T-helper 1 cell treated with Interleukin-12 subunit alpha and Interleukin-12 subunit beta and Interleukin-4 antibody, amounts not matched to agents 30 μg/mL and 1 μg/mL, for 36 hours (primary cell): ENCODE measurements around the gene CALM3.

Source experiments
- H3K27ac Mint-ChIP-seq: one replicate; pipeline ENCODE4 v1.8.0; 2021; ENCODE audit warnings: mild to moderate bottlenecking, mixed read lengths
- H3K27me3 Mint-ChIP-seq: one replicate; pipeline ENCODE4 v1.8.0; 2021; ENCODE audit warnings: low read depth, mixed read lengths
- H3K36me3 Mint-ChIP-seq: one replicate; pipeline ENCODE4 v1.8.0; 2021; ENCODE audit warnings: low read depth, mixed read lengths
- H3K4me1 Mint-ChIP-seq: one replicate; pipeline ENCODE4 v1.8.0; 2021; ENCODE audit warnings: low read depth, mixed read lengths
- H3K4me3 Mint-ChIP-seq: one replicate; pipeline ENCODE4 v1.8.0; 2021; ENCODE audit warnings: mild to moderate bottlenecking, moderate library complexity, mixed read lengths
- H3K9me3 Mint-ChIP-seq: one replicate; pipeline ENCODE4 v1.8.0; 2021; ENCODE audit warnings: mixed read lengths

Gene CALM3

DNA sequence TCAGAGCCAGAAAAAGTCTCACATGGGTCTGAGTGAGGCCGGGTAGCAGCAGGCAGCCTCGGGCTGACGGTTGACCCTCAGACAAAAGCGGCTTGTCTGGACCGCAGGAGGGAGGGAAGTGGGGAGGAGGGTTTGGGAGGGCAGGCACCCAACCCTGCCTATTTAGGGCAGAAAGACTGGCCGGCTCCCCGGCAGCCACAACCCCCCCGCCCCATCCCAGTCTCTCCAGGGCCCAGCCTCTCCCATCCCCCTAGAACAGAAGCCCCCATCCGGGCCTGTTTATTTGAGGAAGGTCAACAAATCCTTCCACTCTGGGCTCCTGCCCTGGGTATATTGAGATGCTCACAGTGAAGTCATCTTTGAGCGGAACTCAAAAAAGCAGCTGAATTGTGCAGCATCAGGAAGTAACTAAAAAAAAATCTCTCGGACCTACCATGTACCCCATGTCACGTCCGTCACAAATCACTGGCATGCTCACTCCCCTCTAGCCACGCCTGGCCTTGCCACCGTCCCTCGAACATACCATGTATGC, 53.6 kb downstream of the CALM3 start:
- Mint-ChIP-seq H3K27ac (no peak overlapping the region), H3K36me3 (peaks cover 2% of the 10 kb centered on the region), H3K27me3 (peaks cover 55% of the 10 kb centered on the region), H3K4me1 (peaks cover 1% of the 10 kb centered on the region), H3K9me3 (no peaks in the 10 kb centered on the region), H3K4me3 (no peak overlapping the region)

DNA sequence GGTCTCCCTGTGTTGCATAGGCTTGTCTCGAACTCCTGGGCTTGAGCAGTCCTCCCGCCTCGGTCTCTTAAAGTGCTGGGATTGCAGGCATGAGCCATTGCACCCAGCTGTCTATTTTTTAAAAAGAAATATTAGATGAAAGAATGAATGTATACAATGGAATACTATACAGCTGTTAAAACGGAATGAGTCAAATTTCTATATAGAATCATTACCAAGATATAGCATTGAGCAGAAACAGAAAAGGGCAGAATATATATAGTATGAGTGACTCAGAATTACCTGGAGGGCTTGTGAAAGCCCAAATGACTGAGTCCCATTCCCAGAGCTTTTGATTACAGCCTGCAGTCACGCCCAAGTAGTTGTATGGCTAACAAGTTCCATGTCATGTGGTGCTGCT, 55.4 kb downstream of the CALM3 start:
- Mint-ChIP-seq H3K36me3 (no peaks in the 10 kb centered on the region), H3K4me1 (peaks cover 4% of the 10 kb centered on the region), H3K4me3 (no peak overlapping the region), H3K27me3 (peaks cover 45% of the 10 kb centered on the region), H3K27ac (no peak overlapping the region), H3K9me3 (no peaks in the 10 kb centered on the region)

DNA sequence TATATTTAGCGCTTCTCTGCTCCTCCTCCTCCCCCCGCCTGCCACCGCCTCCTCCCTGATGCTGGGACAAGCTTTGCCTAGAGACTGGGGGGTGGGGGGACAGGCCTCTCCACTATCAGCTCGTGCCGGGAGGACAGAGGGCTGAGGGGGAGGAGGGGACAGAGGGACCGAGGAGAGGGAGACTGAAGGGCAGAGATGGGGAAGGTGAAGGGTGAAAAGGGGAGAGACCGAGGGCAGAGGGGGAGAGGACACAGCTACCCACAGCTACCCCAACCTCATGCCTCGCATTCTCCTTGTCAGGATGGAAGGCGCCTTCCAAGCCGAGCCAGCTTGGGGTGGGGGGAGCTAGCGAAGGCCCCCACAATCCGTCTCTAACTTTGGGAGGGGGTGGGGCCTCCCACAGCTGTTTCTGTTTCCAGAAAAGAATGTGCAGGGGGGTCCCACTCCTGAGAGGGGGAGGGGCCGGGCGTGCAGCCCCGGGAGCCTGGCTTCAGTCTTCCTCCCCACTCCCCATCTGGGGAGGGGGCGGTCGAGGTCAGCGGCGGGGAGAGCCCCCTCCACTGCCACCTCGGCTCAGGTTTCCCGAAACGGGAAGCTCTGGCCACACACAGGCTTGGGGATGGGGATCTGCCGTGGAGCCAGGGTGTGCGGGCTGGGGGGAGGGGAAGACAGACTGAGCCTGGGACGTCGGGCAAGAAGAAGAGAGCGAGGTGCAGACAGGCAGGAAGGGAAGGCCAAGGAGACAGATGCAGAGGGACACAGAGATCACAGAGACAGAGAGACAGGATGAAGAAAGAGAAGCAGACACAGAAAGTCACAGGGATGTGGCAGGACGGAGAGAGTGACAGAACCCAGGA, 58.2 kb downstream of the CALM3 start:
- Mint-ChIP-seq H3K9me3 (no peaks in the 10 kb centered on the region), H3K27ac (peak overlapping the region; percentile 13), H3K4me3 (peak overlapping the region; percentile 71), H3K27me3 (peaks cover 44% of the 10 kb centered on the region), H3K36me3 (no peaks in the 10 kb centered on the region), H3K4me1 (peaks cover 11% of the 10 kb centered on the region)

DNA sequence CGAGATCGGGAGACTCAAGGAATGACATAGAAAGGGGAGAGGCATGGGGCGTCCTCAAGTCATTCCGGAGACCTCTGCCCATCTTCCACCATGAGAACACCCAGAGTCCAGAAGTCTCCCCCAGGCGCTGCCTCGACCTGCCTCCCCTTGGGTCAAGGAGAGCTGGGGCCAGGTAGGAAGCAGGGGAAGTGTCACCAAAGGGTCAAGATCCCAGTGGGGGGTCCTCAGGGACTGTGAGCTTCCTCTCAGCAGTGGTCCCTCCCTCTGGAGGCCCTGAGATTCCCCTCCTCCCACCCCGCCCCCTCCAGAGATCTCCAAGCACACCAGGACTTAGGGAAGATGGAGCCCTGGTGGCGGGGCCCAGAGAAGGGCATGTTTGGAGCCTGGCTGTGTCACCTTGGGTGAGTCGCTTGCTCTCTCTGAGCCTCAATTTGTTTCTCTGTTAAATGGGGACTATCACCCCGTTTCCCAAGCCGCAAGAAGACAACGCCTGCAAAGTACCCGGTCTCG, 58.9 kb downstream of the CALM3 start:
- peak overlapping the region; percentile 71 for H3K4me3 Mint-ChIP-seq
- H3K27ac Mint-ChIP-seq = peak overlapping the region; percentile 13
- H3K4me1 Mint-ChIP-seq = peaks cover 11% of the 10 kb centered on the region
- H3K36me3 Mint-ChIP-seq = no peaks in the 10 kb centered on the region
- H3K27me3 Mint-ChIP-seq = peaks cover 41% of the 10 kb centered on the region
- H3K9me3 Mint-ChIP-seq = no peaks in the 10 kb centered on the region
